Pons (tissue), 1 donor: ENCODE measurements around the gene CARMIL1.
"Not testable (repeated sequence)": the region's sequence is repeated elsewhere in the genome, so short reads cannot be mapped to it uniquely, and the experiment has no call there.

Experiments used
- DNase-seq: peaks from one replicate; pipeline ENCODE4 v3.0.0-alpha.2; 2016; ENCODE audit warnings: low spot score

Gene CARMIL1

DNA sequence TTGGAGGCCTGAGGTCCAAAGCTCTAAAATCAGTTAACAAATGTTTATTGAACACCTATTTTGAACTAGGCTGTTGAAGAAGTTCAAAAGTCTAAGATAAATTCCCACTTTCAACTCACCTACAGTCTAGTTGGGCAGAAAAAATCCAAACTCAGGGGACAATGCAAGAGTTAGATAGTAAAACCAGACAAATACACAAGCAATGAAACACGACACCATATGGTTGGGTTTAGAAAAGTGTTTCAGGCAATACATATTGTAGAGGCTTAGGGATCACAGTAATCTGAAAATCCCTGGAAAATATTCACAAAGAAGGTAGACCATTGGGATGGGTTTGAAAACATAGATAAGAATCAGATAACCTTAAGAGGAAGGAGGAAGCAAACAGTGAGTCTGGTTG is 1.3 kb upstream of the CARMIL1 start:
- DNase-seq, result no peak

DNA sequence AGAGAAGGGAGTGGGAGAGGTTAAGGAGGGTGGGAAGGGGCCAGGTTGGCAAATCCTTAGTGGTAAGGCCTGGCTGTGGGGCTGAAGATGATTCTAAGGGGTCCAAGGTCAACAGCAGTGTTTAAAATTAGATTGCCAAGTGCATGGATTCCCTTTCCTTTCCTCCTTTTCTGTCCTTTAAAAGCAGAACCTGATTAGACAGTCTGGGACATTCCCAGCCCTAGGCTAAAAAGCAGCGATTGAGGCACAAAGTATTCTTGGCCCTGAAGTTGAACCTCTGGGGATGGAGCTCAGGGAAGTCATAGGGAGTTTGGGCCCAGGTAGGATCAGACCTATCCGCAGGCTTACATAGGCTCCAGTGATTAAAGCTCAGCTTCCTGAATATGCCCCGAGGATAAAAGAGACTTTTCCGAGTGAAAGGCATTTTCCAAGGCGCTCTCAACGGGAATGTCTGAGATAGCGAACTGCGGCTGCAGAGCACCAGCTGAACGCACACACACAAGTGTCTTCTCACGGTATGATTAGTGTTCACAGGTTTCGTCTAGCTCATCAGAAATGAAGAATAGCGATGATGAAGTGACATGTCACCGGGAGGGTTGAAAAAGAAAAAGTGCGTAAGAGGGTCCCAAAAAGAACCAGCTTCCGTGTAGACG is 787 bp upstream of the CARMIL1 start:
- no peak for DNase-seq

DNA sequence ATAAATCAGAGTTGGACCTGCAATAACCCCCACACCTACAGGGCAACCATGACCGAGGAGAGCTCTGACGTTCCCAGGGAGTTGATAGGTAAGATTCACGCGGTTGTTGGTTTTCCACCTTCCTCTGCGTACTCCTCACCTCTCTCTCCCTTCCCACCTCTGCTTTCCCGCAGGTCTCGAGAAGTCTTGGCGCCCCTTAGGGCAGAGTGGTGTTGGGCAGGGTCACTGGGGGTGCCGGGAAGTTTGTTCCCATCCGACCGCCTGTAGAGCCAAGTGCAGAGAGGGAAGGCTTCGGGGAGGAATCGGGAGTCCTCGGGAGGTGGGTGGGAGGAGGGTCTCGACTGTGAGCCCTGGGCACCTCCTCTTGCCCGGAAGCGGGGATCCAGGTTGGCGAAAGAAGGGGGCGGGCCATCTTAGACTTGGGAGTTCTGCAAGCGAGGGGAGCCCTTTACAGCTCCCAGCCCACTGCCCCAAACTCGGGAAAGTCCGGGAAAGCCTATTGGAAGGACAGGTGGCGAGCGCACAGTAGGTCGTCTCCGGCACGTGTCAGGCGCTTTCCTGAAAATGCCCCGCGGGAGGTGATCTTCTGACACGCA is 672 bp downstream of the CARMIL1 start:
- DNase-seq, result no peak

DNA sequence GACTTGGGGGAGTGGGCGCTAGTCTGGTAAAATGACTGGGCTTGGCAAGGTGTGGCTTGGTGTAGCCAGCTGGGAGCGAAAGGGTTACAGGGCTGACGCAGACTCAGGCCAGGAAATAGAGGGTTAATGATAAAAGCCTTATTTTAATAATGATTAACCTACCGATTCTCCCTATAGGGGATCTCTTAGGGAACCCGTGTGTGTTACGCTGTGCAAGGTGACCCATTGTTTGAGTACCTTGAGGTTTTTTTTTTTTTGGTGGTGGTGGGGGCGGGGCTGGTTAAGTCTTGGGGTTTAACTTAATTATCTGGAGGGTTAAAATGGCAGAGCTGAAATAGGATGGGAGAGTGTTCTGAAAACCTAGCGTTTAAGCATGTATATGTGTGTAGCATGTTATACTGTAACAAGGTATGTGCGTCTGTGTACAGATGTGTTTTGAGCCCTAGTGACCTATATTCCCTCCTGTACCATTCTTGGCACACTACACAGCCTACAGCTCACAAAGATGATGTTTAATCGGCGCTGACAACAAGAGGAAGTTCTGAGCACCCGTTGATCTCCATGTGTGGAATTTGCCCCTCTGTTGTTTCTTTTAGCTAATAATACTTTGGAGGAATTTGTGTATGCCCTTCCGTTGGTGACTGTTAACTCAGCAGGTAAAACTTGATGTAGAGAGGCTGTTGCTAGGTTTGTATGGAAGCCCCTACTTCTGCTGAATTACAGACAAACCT is 1.3 kb downstream of the CARMIL1 start:
- DNase-seq, result no peak

DNA sequence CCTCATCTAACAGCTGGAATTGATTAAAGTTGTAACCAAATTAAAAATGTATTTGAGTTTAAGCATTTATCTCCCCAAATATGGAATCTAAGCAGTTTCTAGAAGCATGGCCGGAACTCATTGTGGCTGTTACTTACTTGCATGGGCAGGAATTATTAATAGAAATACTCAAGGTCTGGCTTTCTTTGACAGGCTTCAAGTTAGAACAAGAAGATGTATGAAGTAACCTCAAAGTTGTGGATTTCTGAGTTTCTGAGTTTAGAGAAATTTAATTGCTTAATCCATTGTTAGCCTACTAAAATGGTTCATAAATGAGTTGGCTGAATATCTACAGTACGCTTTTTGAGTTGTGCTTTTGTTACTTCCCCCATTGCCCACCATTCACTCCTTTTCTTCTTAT is 7.7 kb downstream of the CARMIL1 start:
- DNase-seq, result no peak

DNA sequence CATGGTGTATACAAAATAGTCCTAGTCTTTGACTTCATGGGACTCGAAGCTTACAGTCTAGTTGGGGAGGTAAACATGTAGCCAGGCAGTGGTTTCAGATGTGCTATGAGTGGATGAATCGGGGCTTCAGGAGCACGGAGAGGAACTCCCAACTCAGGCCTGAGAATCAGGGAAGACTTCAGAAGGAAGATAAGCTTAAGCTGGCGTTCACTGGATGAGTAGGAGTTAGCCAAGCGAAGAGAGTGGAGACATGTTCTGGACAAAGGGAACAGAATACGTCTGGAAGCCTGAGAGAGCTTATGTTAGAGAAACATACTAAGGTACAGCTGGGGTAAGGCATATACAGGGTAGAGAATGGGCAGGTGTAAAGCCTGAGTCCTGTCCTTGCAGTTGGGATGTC is 8.8 kb downstream of the CARMIL1 start:
- DNase-seq, result no peak

DNA sequence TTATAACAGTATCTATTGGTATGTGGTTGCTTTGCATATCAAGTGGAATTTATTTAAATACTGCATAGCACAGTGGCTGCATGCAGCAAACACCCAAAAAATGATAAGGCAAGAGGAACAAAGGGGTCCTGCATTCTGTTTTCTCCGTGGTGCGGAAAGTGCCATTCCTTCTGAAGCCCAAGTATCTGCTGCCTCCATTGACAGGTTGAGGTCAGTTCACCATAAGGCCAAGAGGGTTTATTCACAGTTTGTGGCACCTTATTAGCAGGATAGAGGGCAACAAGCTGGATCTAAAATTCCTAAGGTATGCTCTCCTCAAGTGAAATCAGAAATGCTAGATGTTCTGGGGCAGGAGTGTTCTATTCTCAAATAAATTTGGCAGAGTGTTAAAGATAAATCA is 9.3 kb downstream of the CARMIL1 start:
- DNase-seq, result no peak

DNA sequence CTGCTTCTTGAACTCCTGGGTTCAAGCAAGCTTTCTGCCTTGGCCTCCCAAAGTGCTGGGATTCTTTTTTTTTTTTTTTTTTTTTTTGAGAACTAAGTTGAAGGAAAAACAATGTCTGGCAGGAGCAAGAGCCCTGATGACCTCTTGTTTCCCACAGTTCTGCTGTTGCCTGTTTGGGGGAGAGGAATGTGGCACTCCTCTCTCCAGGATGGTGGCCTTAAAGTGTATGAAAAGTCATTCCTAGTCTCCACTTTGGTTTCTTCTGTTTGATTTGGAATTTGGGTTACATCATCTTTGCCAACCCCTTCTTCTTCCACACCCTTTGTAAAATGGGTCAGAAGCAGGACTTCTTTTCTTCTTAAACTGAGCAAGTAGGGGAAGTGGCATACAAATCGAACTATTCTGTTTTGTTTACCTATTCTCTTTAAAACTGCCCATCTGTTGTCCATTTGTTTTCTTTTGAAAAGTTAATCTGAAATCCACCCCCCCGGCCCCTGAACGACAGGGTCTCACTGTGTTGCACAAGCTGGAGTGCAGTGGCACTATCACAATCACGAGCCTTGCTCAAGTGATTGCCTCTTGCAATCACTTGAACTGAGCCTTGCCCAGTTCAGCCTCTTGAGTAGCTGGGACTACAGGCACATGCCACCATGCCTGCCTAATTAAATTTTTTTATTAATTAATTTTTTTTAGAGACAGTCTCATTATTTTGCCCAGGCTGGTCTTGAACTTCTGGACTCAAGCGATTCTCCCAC is 11.3 kb downstream of the CARMIL1 start:
- no peak for DNase-seq

DNA sequence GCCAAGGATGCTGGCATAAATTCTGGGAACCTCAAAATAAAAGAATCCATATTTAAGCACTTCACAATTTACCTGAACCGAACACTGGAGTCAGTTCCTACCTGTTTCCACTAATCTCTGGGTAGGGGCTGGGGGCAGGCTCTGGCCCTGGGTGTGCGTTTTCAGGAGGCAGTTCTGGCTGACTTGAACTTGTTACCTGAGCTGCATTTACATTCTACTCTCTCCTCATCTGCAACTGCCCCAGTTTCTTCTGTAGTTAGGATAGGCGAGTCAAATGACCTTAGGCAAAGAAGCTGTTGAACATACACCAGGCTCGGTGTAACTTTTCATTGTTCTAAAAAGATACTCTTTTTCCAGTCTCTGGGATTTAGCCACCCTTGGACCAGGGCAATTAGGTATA is 13.2 kb downstream of the CARMIL1 start:
- no peak for DNase-seq

DNA sequence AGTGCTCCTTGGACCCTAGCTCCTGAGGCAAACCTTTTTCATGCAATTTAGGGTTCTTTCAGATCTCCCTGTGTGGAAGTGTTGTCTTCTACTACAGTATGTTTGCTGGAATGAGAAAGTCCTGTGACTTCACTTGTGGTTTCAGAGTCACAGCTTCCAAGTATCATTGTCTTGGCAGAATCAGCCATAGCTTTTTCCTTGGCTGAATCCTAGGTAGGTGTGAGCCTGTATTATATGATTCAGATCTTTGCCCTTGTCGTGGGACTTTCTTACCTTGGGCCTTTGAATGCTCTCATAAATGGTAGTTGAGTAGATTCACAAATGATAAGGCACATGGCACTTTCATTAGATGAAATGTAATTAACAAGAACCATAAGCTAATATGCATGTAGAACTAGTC is 16.5 kb downstream of the CARMIL1 start:
- no peak for DNase-seq

DNA sequence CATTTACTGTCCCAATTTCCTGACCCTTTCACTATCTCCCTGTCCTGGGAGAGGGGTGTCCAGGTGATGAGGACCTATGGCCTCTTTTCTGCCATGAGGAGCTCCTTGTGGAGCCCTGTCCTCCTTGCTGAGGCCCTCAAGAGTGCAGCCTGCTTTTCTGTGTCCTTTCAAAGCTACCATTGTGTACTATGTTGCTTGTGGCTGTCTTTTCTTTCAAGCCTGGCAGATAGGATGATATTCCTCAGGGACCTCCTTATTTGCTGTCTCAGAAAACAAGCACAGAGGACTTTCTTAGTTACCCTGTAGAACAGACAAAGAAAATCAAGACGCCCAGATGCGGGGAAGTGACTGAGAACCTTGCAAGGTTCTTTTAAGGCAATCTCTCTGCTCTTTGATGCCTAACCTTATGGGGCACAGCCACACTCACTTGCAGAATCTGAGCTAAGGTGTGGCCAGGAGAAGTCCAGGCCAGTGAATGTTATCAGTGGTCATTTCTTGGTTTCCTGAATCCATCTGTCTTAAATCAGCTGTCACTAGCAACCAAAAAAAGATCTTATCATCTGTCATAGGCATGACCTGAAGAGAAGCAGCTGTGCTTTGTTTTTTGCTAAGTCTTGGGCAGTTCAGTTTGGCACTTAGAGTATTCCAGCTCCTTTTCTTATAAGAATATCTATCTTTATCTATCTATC is 17.2 kb downstream of the CARMIL1 start:
- no peak for DNase-seq

DNA sequence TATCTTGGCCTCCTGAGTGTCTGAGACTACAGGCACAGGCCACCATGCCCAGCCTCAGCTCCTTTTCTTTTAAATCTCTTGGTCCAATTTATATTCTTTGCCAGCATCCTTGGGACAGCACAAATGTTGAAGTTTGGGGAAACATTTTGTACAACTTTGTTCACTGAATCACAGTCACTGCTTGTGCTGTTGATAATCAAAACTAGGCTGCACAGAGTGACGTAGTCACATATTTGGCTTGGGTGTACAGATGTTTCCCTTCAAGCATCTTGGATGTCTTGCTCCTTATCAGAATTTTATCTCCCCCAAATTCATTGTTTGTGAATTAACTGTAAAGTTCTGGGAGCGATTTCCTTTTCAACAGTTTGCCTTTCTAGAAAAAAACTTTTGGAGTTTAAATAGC is 17.9 kb downstream of the CARMIL1 start:
- DNase-seq, result no peak

DNA sequence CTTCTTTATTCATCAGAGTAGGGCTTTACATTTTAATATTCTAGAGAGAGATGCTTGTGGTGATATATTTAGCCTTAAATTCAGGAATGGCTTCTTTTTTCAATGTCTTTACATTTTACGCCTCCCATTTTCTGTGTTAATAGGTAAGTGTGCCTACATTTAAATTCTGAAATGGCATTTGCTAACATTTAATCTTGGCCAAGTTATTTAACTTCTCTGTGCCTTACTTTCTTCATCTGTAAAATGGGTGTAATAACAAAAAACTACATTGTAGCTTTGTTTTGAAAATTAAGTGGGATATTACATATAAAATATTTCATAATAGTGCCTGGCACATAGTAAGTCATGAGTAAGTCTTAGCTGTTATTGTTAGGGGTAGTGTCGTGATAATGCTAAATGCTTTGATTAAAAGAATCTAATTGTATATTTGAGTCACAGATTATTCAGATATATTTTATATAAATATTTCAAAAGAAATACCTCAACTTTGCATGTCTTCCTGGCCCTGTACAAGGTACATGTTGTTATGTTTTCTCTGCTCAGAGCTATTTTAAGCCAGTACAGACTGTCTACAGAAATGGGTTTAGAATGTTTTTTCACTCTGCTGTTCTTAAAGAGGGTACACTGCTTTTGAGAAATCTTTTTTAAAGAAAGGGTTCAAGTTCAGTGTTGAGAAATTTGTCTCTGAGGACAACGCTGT is 18.8 kb downstream of the CARMIL1 start:
- no peak for DNase-seq

DNA sequence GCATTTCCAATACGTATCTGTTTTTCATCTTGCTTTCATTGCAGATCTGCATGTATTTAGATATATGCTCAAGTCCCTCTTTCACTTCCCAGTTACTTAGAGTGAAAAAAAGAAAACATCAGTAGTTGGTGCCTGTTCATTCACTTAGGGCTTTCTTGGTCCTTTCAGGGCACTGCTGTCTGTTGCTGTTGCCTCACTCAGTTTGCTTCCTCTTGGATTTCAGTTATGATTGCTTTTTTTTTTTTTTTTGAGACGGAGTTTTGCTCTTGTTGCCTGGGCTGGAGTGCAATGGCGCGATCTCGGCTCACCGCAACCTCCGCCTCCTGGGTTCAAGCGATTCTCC is 19.3 kb downstream of the CARMIL1 start:
- DNase-seq, result not testable (repeated sequence)

DNA sequence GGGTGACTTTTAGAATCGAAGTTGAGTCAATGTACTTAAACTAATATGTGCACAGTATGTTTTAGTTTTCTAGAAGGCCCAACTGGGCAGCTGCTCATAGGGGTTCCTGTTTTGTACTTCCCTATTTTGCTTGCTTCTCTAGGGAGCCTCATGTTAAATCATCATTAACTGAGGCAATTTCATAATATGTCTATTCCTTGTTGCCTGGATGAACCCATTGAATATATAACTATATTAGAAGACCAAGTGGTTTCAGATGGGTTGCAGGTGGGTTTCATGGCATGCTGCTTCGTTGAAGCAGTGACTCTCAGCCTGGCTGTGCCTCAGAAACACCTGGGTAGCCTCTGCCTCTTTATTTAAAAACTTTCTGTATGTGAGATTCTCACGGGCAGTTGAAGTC is 22.2 kb downstream of the CARMIL1 start:
- DNase-seq, result peak; percentile 44

DNA sequence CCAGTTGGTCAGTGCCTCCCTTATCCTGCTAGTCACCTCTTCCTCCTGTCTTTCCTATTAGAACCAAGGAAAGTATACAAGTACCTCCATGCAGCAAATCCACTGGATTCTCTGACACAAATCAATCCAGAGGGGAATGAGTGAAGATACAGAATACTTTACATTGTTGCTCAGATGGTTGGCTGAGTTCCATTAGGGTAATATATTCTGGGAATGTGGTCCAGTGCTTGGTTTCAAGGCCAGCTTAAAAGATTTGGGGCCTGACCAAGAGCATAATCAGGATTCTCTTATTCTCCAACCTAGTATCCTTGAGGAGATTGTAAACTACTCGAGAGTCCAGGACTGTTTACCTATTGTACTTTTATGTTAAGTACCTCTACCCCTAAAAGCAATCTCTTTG is 23.0 kb downstream of the CARMIL1 start:
- no peak for DNase-seq

DNA sequence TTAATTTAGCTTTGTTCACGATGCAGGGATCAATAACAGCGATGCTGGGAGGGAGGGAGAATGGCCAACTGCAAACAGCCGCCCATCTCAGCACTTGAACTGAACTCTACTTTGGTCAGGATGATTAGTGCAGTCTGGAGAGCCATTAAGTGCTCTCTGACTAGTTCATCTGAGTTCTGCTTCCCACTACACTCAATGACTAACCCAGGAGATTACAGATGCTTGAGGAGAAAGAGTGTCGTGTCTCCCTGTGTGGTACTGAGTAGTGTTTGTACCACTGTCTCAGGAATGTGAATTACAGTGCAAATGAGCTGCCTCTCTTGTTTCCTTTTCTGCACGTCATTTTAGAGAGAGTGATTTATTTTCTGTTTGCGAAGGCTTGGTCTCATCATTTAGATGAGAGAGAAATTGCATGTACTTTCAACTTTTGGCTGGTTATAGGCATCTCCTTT is 23.5 kb downstream of the CARMIL1 start:
- no peak for DNase-seq

DNA sequence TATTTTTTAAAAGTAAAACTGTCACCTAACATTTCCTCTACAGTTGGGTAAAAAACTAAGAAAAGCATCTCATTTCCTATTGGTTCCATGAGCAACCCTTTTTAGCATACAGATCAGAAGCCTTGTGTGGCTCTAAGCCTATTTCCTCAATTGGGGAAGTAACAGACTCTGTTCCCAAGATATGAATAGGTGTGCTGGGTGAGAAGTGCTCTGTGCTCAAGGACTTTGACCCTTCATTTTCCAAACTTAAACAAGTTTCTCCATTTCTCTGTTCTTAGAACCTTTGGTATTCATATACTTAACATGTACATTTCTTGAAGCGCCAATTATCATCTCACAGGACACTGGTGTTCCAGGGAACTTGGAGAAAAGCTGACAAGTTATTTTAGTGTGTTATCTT is 24.1 kb downstream of the CARMIL1 start:
- no peak for DNase-seq

DNA sequence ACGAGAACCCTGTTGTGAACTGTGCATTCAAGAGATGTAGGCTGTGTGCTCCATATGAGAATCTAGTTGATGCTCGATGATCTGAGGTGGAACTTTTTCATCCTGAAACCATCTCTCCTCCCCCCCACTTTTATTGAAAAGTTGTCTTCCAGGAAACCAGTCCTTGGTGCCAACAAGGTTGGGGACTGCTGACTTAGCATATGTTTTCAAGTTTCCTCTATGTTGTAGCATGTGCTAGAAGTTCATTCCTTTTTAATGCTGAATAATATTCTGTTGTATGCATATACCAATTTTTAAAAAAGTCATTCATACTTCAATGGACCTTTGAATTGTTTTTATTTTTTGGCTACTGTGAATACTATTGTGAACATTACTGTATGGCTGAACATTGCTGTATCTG is 27.2 kb downstream of the CARMIL1 start:
- DNase-seq, result no peak

DNA sequence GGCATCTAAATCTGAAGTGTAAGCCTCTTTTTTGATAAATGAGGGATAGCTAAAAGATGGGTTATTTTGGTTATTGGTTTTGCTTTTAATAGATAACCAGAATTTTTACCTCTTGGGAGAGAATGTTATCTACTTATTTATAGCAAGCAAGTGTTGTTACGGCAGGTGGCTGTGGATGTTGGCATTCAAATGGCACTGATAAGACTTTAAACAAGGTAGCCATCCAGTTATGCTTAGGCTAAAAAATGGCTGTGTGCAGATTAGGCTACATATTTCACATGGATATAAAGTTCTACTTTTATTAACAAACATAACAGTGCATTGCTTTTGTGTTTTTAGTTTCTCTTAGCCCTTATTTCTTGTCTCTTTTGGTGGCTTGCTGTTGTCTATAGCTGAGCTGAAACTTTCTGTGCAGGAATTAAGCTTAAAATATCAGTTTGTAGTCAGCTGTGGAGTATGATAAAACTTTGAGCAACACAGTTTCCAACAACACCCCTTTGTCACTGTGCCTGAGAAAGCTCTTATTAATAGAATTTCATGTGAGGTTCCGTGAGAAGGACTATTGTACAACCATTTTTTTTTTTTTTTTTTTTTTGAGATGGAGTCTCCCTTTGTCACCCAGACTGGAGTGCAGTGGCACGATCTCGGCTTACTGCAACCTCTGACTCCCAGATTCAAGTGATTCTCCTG is 28.8 kb downstream of the CARMIL1 start:
- no peak for DNase-seq

DNA sequence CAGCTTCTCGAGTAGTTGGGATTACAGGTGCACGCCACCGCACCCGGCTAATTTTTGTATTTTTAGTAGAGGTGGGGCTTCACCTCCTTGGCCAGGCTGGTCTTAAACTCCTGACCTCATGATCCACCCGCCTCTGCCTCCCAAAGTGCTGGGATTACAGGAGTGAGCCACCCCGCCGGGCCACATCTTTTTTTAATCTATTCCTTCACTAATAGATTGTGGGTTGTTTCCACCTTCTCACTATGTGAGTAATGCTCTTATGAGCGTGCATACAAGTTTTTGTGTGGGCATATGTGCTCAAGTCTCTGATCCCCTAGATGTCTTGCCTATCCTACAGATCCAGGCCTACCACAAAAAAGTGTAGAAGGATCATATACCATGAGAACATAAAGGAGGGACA is 30.7 kb downstream of the CARMIL1 start:
- no peak for DNase-seq
